Thymus (tissue), 11 donors: ENCODE data around the gene RBBP4. TPM values are rescaled to one million over a fixed set of nuclear protein-coding genes. Genes with fewer than 3 reads are reported as not detected.
"Not testable (repeated sequence)": the region's sequence is repeated elsewhere in the genome, so short reads cannot be mapped to it uniquely, and the experiment has no call there.

Source experiments
- DNase-seq, 9 donors: peaks; one replicate each; pipeline ENCODE4 v3.0.0-alpha.2; 2013; ENCODE audit warnings: low spot score in 9 of 9, low read depth in 6 of 9, missing footprints in 1 of 9
- H3K27ac ChIP-seq, 2 donors: one replicate each; pipeline ENCODE4 v1.5.1; 2013; ENCODE audit warnings: control low read depth in 1 of 2, low read depth in 1 of 2, low read length in 1 of 2, mild to moderate bottlenecking in 1 of 2, moderate library complexity in 1 of 2
- H3K27me3 ChIP-seq, 2 donors: one replicate each; pipeline ENCODE4 v1.5.1; 2013; ENCODE audit warnings: low read length in 1 of 2; ENCODE audit not compliant: control insufficient read depth in 2 of 2, insufficient read depth in 1 of 2
- H3K36me3 ChIP-seq, 2 donors: one replicate each; pipeline ENCODE4 v1.5.1; 2013; ENCODE audit warnings: low read length in 1 of 2, mild to moderate bottlenecking in 1 of 2, moderate library complexity in 1 of 2; ENCODE audit not compliant: control insufficient read depth in 2 of 2, insufficient read depth in 2 of 2
- H3K4me1 ChIP-seq, 2 donors: one replicate each; pipeline ENCODE4 v1.5.1; 2013; ENCODE audit warnings: low read length in 2 of 2; ENCODE audit not compliant: control insufficient read depth in 2 of 2, insufficient read depth in 2 of 2
- H3K4me3 ChIP-seq, 2 donors: one replicate each; pipeline ENCODE4 v1.5.1; 2013; ENCODE audit warnings: low read length in 2 of 2, control low read depth in 1 of 2, mild to moderate bottlenecking in 1 of 2
- H3K9me3 ChIP-seq, 2 donors: one replicate each; pipeline ENCODE4 v1.5.1; 2013; ENCODE audit warnings: low read length in 1 of 2, mild to moderate bottlenecking in 1 of 2; ENCODE audit not compliant: control insufficient read depth in 2 of 2, insufficient read depth in 1 of 2
- WGBS: extraction: QIAGEN DNeasy Blood & Tissue Kit; methylation state at CpG from one replicate; pipeline ENCODE4 v1.1.7; 2013; 5-methylcytosine and 5-hydroxymethylcytosine counted together
- polyA plus RNA-seq: library from polyadenylated mRNA; stranded (reverse); fragments of 200-250 nt; gene quantifications from one replicate; pipeline ENCODE4 v1.2.3, GENCODE V29; 2013
- total RNA-seq: library from RNA; stranded (reverse); fragments of 120-200 nt; gene quantifications from one replicate; pipeline ENCODE4 v1.2.4, GENCODE V29; 2013
- donor health status: healthy.

RBBP4 gene
- total and polyA plus RNA-seq, 2 donors, result 92.6 to 204 TPM

- no peak overlapping the region for H3K27ac ChIP-seq
- DNase-seq, result no peak
- H3K27me3 ChIP-seq, result no peaks in the 10 kb centered on the region
- no peak overlapping the region for H3K4me3 ChIP-seq
- WGBS, result 97% methylated on average over 5 of the region's 5 CpGs
- peaks cover 0 to 4% of the 10 kb centered on the region in 2 donors for H3K9me3 ChIP-seq
- peaks cover 10 to 12% of the 10 kb centered on the region in 2 donors for H3K4me1 ChIP-seq
- peaks cover 0 to 8% of the 10 kb centered on the region in 2 donors for H3K36me3 ChIP-seq
These were observed 32.3 kb upstream of the RBBP4 start for GRCh38 chr1:32618673-32619221.

GRCh38 chr1:32619701-32620485 lies 31.1 kb upstream of the RBBP4 start:
- 82% methylated on average over 5 of the region's 5 CpGs for WGBS
- Histone ChIP-seq H3K4me3 (no peak overlapping the region), H3K27ac (no peak overlapping the region), H3K27me3 (no peaks in the 10 kb centered on the region), H3K4me1 (peaks cover 13 to 14% of the 10 kb centered on the region in 2 donors), H3K36me3 (peaks cover 0 to 9% of the 10 kb centered on the region in 2 donors), H3K9me3 (peaks cover 0 to 4% of the 10 kb centered on the region in 2 donors)
- no peak for DNase-seq

GRCh38 chr1:32622205-32622604 lies 28.8 kb upstream of the RBBP4 start:
- WGBS, result 98% methylated on average over 2 of the region's 2 CpGs
- no peak overlapping the region for H3K4me3 ChIP-seq

GRCh38 chr1:32622806-32623681 lies 28.0 kb upstream of the RBBP4 start:
- Histone ChIP-seq H3K4me1 (peaks cover 19 to 22% of the 10 kb centered on the region in 2 donors), H3K27me3 (no peaks in the 10 kb centered on the region), H3K4me3 (no peak overlapping the region), H3K36me3 (peaks cover 3 to 13% of the 10 kb centered on the region in 2 donors), H3K27ac (peak overlapping the region; percentile 25 to 57), H3K9me3 (peaks cover 0 to 4% of the 10 kb centered on the region in 2 donors)
- DNase-seq, result peak in 4 of 9 donors; percentile 17 to 63 (median 24)
- WGBS, result 34% methylated on average over 3 of the region's 3 CpGs

More at GRCh38 chr1:32622205-32622604, 28.8 kb upstream of the RBBP4 start:
- H3K27me3 ChIP-seq, result no peaks in the 10 kb centered on the region
- H3K4me1 ChIP-seq, result peaks cover 13 to 16% of the 10 kb centered on the region in 2 donors
- DNase-seq, result no peak
- peaks cover 0 to 4% of the 10 kb centered on the region in 2 donors for H3K9me3 ChIP-seq
- peaks cover 3 to 13% of the 10 kb centered on the region in 2 donors for H3K36me3 ChIP-seq
- H3K27ac ChIP-seq, result no peak overlapping the region

GRCh38 chr1:32623775-32624174 lies 27.2 kb upstream of the RBBP4 start:
- Histone ChIP-seq H3K4me3 (no peak overlapping the region), H3K36me3 (peaks cover 7 to 13% of the 10 kb centered on the region in 2 donors), H3K27me3 (no peaks in the 10 kb centered on the region), H3K9me3 (peaks cover 0 to 4% of the 10 kb centered on the region in 2 donors), H3K4me1 (peaks cover 20 to 22% of the 10 kb centered on the region in 2 donors), H3K27ac (peak overlapping the region in 1 of 2 donors; percentile 57)
- WGBS, result 32% methylated on average over 5 of the region's 5 CpGs
- DNase-seq, result peak in 1 of 9 donors; percentile 29

- H3K9me3 ChIP-seq, result no peaks in the 10 kb centered on the region
- H3K4me3 ChIP-seq, result no peak overlapping the region
- H3K27me3 ChIP-seq, result no peaks in the 10 kb centered on the region
- H3K36me3 ChIP-seq, result peaks cover 8% of the 10 kb centered on the region in 2 donors
- no peak overlapping the region for H3K27ac ChIP-seq
- no peak for DNase-seq
- peaks cover 20 to 22% of the 10 kb centered on the region in 2 donors for H3K4me1 ChIP-seq
- WGBS, result 99% methylated on average over 1 of the region's 1 CpG
These were observed 24.8 kb upstream of the RBBP4 start for GRCh38 chr1:32626176-32626575.

- H3K27me3 ChIP-seq, result no peaks in the 10 kb centered on the region
- H3K4me3 ChIP-seq, result no peak overlapping the region
- no peaks in the 10 kb centered on the region for H3K9me3 ChIP-seq
- WGBS, result 55% methylated on average over 11 of the region's 11 CpGs
- peak in 3 of 9 donors; percentile 27 to 67 (median 36) for DNase-seq
- H3K4me1 ChIP-seq, result peaks cover 19 to 21% of the 10 kb centered on the region in 2 donors
- H3K36me3 ChIP-seq, result peaks cover 10 to 12% of the 10 kb centered on the region in 2 donors
- H3K27ac ChIP-seq, result peak overlapping the region; percentile 8 to 73
These were observed 23.3 kb upstream of the RBBP4 start for GRCh38 chr1:32627596-32628162.

- not testable (repeated sequence) for H3K27ac ChIP-seq, H3K4me1 ChIP-seq, DNase-seq, H3K4me3 ChIP-seq, H3K27me3 ChIP-seq, H3K9me3 ChIP-seq
- H3K36me3 ChIP-seq, result peaks cover 10 to 16% of the 10 kb centered on the region in 2 donors
- 98% methylated on average over 4 of the region's 4 CpGs for WGBS
These were observed 20.8 kb upstream of the RBBP4 start for GRCh38 chr1:32630173-32630572.
